Loucy (cell line): Measurements from ENCODE around the gene RAD51B.

Experiments used
- H2AFZ ChIP-seq: fragments of 200-600 bp; sonication (generic); 2 replicates; pipeline ENCODE4 v1.6.0; 2016; ENCODE audit warnings: antibody characterized with exemption, mild to moderate bottlenecking, low read length, moderate library complexity
- H3F3A ChIP-seq: fragments of 200-600 bp; 2 replicates; pipeline ENCODE4 v1.6.0; 2016; ENCODE audit warnings: antibody characterized with exemption, low read depth, mild to moderate bottlenecking
- H3K27me3 ChIP-seq: fragments of 200-600 bp; sonication (generic); 2 replicates; pipeline ENCODE4 v1.6.1; 2014; ENCODE audit warnings: low read length, mild to moderate bottlenecking; ENCODE audit not compliant: insufficient read depth, poor library complexity, severe bottlenecking
- H3K36me3 ChIP-seq: fragments of 200-600 bp; sonication (generic); 2 replicates; pipeline ENCODE4 v1.6.1; 2016; ENCODE audit warnings: low read length; ENCODE audit not compliant: insufficient read depth
- H3K4me1 ChIP-seq: fragments of 200-600 bp; sonication (generic); 2 replicates; pipeline ENCODE4 v1.5.1; 2014; ENCODE audit warnings: low read length, mild to moderate bottlenecking; ENCODE audit not compliant: insufficient read depth, poor library complexity, severe bottlenecking
- H3K4me2 ChIP-seq: fragments of 200-600 bp; sonication (generic); 2 replicates; pipeline ENCODE4 v1.6.0; 2014; ENCODE audit warnings: antibody characterized with exemption, low read length, low read depth, mild to moderate bottlenecking; ENCODE audit not compliant: poor library complexity, severe bottlenecking
- H3K4me3 ChIP-seq: fragments of 200-600 bp; sonication (generic); 2 replicates; pipeline ENCODE4 v1.5.1; 2014; ENCODE audit warnings: low read length, mild to moderate bottlenecking, mixed read lengths; ENCODE audit not compliant: poor library complexity, severe bottlenecking
- H3K79me2 ChIP-seq: fragments of 200-600 bp; sonication (generic); 2 replicates; pipeline ENCODE4 v1.6.1; 2014; ENCODE audit warnings: low read length; ENCODE audit not compliant: insufficient read depth
- H3K9ac ChIP-seq: fragments of 200-600 bp; sonication (generic); 2 replicates; pipeline ENCODE4 v1.6.0; 2014; ENCODE audit warnings: mild to moderate bottlenecking, low read depth, low read length, moderate library complexity; ENCODE audit not compliant: poor library complexity, severe bottlenecking
- H3K9me2 ChIP-seq: fragments of 200-600 bp; sonication (generic); replicated peaks from 2 replicates; pipeline ENCODE4 v1.6.1; 2016; ENCODE audit warnings: low read depth, low read length, mixed read lengths
- H3K9me3 ChIP-seq: fragments of 200-600 bp; sonication (generic); 2 replicates; pipeline ENCODE4 v1.6.1; 2014; ENCODE audit warnings: mild to moderate bottlenecking, antibody characterized with exemption, low read length, low read depth; ENCODE audit not compliant: insufficient read depth
- H4K20me1 ChIP-seq: fragments of 200-600 bp; sonication (generic); 2 replicates; pipeline ENCODE4 v1.6.0; 2014; ENCODE audit warnings: antibody characterized with exemption, low read length, mild to moderate bottlenecking; ENCODE audit not compliant: insufficient read depth, poor library complexity, severe bottlenecking
- EZH2phosphoT487 ChIP-seq: fragments of 200-600 bp; IDR thresholded peaks from 2 replicates; pipeline ENCODE4 v1.6.1; 2018; ENCODE audit warnings: antibody characterized with exemption, mild to moderate bottlenecking, moderate library complexity, borderline replicate concordance
- TF ChIP-seq, protein P1 (sequence below): fragments of 200-600 bp; sonication (generic); conservative IDR thresholded peaks from 2 replicates; pipeline ENCODE4 v1.5.1; 2014; ENCODE audit warnings: mild to moderate bottlenecking, antibody characterized with exemption, low read length

Gene RAD51B

DNA sequence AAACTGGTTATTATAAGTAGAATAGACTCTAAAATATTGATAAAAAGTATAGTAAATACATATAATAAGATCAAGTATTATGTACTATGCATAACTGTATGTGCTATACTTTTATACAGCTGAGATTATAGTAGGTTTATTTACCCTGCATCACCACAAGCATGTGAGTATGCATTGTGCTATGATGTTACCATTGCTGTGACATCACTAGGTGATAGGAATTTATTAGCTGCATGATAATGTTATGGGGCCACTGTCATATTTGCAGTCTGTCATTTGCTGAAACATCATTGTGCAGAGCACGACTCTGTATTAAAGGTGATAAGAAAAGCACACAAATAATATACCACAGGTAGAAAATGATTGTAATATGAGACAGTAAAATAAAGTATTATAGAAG is 587.7 kb downstream of the RAD51B start:
- peaks cover 73% of the 10 kb centered on the region for H3K4me1 ChIP-seq

DNA sequence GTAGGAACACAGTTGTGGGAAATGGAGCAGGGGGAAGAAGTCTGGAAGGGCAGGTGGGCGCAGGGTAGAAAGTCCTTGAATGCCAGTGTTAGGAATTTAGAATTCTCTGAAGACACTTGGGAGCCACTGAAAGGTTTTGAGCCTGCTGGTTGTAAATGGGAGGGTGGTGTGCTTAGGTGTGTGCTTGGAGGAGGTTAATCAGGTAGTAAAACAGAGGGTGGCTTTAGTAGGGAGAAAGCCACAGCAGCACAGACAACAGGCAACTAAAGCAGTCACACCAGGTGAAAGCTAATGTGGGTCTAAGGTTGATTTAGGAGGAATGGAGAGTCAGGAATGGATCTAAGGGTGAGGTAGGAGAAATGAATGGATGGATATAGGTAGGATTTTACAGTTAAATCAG is 588.2 kb downstream of the RAD51B start:
- no peaks in the 10 kb centered on the region for H3K79me2 ChIP-seq
- H3K9ac ChIP-seq: peak overlapping the region; percentile 68
- H3K4me1 ChIP-seq: peaks cover 73% of the 10 kb centered on the region
- peaks cover 15% of the 10 kb centered on the region for H3F3A ChIP-seq
- peak overlapping the region; percentile 42 for H3K4me2 ChIP-seq
- no peak overlapping the region for H3K4me3 ChIP-seq
- H3K9me3 ChIP-seq: no peaks in the 10 kb centered on the region
- no peaks in the 10 kb centered on the region for H3K9me2 ChIP-seq
- H3K36me3 ChIP-seq: no peaks in the 10 kb centered on the region
- H4K20me1 ChIP-seq: no peaks in the 10 kb centered on the region
- H2AFZ ChIP-seq: peak overlapping the region; percentile 53; the same call in 1 of the 2 replicates
- H3K27me3 ChIP-seq: no peaks in the 10 kb centered on the region
- TF ChIP-seq, protein P1, sequence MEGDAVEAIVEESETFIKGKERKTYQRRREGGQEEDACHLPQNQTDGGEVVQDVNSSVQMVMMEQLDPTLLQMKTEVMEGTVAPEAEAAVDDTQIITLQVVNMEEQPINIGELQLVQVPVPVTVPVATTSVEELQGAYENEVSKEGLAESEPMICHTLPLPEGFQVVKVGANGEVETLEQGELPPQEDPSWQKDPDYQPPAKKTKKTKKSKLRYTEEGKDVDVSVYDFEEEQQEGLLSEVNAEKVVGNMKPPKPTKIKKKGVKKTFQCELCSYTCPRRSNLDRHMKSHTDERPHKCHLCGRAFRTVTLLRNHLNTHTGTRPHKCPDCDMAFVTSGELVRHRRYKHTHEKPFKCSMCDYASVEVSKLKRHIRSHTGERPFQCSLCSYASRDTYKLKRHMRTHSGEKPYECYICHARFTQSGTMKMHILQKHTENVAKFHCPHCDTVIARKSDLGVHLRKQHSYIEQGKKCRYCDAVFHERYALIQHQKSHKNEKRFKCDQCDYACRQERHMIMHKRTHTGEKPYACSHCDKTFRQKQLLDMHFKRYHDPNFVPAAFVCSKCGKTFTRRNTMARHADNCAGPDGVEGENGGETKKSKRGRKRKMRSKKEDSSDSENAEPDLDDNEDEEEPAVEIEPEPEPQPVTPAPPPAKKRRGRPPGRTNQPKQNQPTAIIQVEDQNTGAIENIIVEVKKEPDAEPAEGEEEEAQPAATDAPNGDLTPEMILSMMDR: no peak
- no peak for TF ChIP-seq EZH2phosphoT487

More for the DNA sequence above, 587.7 kb downstream of the RAD51B start:
- H3F3A ChIP-seq: peaks cover 19% of the 10 kb centered on the region
- H3K4me3 ChIP-seq: no peak overlapping the region
- H3K4me2 ChIP-seq: peak overlapping the region; percentile 42
- no peaks in the 10 kb centered on the region for H3K9me2 ChIP-seq
- H4K20me1 ChIP-seq: no peaks in the 10 kb centered on the region
- no peaks in the 10 kb centered on the region for H3K9me3 ChIP-seq
- no peaks in the 10 kb centered on the region for H3K27me3 ChIP-seq
- H3K36me3 ChIP-seq: no peaks in the 10 kb centered on the region
- TF ChIP-seq, protein P1: no peak
- no peak for TF ChIP-seq EZH2phosphoT487
- no peak overlapping the region for H2AFZ ChIP-seq
- H3K79me2 ChIP-seq: no peaks in the 10 kb centered on the region
- H3K9ac ChIP-seq: peak overlapping the region; percentile 68

DNA sequence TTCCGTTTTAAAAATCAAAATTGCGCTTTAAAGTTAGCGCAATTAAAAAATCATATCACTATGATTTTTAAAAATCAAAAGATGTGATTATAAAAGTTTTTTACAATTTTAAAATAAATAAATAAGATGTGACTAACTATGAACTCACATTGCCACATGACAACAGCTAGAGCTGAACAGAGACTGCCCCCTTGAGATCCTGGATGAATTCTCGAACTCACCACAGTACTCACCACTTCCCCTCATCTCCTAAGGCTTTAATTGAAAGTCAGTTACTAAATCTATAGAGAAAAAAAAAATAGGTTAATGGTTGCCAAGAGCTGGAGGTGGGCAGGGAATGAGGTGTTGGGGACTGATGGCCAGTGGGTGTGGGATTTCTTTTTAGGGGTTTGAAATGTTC is 589.1 kb downstream of the RAD51B start:
- TF ChIP-seq, protein P1: peak; percentile 63
- no peak for TF ChIP-seq EZH2phosphoT487
- Histone ChIP-seq H3K4me1 (peaks cover 73% of the 10 kb centered on the region), H3K9me2 (no peaks in the 10 kb centered on the region), H4K20me1 (no peaks in the 10 kb centered on the region), H3K4me3 (no peak overlapping the region), H2AFZ (no peak overlapping the region; the same call in 1 of the 2 replicates), H3K9me3 (no peaks in the 10 kb centered on the region), H3K27me3 (no peaks in the 10 kb centered on the region), H3K9ac (peak overlapping the region; percentile 68), H3K4me2 (peak overlapping the region; percentile 42), H3K36me3 (no peaks in the 10 kb centered on the region), H3K79me2 (no peaks in the 10 kb centered on the region), H3F3A (peaks cover 9% of the 10 kb centered on the region)
